Epithelial cell of esophagus (primary cell): ENCODE measurements around the gene PTGER3.
A peak's percentile ranks its signal among the peaks of the same experiment; 100 is the strongest.

Experiments
- DNase-seq: peaks from one replicate; pipeline ENCODE4 v3.0.0; 2010; ENCODE audit warnings: low read depth
- H3K4me3 ChIP-seq: 2 replicates; pipeline ENCODE4 v1.5.1; 2011; ENCODE audit warnings: mild to moderate bottlenecking, low read length, control low read depth
- TF ChIP-seq, protein P1 (sequence below): IDR thresholded peaks from 2 replicates; pipeline ENCODE4 v1.5.1; 2011; ENCODE audit warnings: low read depth, mild to moderate bottlenecking, low read length, control low read depth, inconsistent platforms; ENCODE audit not compliant: insufficient read depth; ENCODE audit errors: missing control alignments

PTGER3 gene

DNA sequence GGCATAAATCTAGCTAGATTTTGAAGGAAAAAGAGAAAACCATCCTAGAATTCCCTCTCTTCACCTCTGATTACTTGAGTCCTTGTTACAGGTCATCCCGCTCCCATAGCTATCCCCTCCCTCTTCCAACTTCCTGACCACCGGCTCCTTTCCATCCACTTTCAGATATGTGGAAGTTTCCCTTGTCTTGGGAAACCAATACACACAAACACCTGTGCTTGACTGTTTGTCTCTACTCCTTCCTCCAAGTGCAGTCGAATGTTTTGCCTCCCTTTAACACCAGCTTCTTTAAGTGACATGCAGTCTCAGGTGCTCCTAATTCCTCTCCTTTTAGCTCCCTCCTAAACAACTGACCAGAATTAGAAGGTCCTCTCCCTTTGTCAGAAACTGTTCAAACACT is 70.0 kb downstream of the PTGER3 start:
- TF ChIP-seq, protein P1, sequence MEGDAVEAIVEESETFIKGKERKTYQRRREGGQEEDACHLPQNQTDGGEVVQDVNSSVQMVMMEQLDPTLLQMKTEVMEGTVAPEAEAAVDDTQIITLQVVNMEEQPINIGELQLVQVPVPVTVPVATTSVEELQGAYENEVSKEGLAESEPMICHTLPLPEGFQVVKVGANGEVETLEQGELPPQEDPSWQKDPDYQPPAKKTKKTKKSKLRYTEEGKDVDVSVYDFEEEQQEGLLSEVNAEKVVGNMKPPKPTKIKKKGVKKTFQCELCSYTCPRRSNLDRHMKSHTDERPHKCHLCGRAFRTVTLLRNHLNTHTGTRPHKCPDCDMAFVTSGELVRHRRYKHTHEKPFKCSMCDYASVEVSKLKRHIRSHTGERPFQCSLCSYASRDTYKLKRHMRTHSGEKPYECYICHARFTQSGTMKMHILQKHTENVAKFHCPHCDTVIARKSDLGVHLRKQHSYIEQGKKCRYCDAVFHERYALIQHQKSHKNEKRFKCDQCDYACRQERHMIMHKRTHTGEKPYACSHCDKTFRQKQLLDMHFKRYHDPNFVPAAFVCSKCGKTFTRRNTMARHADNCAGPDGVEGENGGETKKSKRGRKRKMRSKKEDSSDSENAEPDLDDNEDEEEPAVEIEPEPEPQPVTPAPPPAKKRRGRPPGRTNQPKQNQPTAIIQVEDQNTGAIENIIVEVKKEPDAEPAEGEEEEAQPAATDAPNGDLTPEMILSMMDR, result no peak
- DNase-seq, result no peak
- no peak overlapping the region for H3K4me3 ChIP-seq

DNA sequence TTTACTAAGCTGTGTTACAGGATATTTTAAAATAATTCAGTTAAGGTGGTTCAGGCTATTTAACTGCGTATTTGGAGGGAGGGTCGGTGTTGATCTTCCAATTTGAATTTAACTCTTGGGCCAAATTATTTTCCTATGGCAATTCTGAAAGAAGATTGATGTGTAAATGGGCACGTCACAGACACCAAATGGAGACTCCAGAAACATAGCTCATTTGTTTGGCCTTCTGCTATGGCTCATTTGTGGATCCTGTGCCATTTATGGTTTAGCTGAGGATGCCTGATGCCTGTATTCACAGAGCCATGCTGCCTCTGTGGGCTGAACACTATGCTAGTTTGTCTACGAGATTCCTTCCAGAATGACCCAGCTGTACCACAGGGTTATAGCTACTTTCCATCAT is 70.6 kb downstream of the PTGER3 start:
- DNase-seq, result no peak
- H3K4me3 ChIP-seq, result no peak overlapping the region
- TF ChIP-seq, protein P1, result no peak

DNA sequence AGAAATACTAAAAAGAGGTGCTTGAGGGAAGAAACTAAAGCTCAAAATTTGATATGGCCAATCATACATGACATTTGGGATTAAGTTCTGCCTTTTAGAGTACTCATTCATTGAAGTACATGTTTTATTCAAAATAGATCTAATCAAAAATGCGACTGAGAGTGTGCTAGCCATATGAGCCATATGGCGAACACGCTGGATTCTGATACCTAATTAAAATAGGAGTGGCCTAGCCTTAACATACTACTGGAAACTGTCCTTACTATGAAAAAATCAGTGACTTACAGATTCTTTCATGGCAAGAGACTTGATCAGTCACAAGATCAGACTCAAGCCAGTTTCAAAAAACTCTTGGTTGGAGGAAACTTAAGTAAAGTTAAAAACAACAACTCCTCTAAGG is 73.9 kb downstream of the PTGER3 start:
- no peak overlapping the region for H3K4me3 ChIP-seq
- TF ChIP-seq, protein P1, result no peak
- DNase-seq, result no peak

DNA sequence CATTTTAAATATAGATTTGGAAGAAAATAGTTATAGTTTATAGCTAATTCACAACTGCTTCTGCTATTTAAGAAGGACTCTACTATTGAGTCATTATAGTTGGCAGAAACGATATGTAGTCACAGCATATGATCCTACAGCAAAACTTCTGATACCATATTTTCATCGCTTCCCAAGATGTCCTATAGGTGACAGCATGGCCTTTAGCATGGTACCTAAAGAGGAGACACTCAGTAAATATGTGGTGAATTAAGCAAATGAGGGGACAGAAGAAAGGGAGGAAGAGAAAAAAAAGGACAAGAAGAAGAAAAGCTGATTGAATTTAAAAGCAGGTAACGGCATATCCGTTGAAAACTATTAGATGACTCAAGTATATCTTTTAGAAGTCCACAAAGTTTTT is 77.2 kb downstream of the PTGER3 start:
- TF ChIP-seq, protein P1, result no peak

DNA sequence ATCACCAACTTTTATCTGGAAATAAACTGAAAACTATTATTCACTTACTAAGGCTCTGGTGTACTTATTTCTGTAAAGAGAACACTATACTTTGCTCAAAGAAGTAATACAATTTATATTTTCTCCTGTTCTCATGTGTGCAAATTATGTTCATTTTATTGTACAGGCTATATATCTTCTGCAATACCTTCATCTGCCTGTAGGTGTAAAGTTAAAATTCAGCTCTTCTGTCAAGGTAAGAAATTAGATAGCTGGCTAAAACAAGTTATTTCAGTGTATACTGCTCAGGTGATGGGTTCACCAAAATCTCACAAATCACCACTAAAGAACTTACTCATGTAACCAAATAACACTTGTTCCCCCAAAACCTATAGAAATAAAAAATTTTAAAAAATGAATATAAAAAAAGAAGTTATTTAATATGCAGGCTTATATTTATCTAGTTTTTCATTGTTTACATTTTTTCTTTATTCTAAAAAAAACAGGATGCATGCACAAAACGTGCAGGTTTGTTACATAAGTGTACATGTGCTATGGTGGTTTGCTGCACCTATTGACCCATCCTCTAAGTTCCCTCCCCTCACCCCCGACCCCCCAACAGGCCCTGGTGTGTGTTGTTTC is 81.5 kb downstream of the PTGER3 start:
- no peak overlapping the region for H3K4me3 ChIP-seq
- DNase-seq, result peak; percentile 36
- TF ChIP-seq, protein P1, result peak; percentile 4

More for the DNA sequence above, 77.2 kb downstream of the PTGER3 start:
- H3K4me3 ChIP-seq, result no peak overlapping the region
- DNase-seq, result no peak

DNA sequence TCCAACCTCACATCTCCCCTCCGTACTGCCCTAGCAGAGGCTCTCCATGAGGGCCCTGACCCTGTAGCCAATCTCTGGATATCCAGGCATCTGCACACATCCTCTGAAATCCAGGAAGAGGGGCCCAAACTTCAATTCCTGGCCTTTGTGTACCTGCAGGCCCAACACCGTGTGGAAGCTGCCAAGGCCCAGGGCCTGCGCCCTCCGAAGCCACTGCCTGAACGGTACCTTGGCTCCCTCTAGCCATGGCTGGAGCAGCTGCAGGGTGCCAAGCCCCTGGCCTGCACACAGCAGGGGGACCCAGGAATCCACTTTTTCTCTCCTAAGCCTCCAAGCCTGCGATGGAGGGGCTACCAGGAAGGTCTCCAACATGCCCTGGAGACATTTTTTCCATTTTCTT is 84.2 kb downstream of the PTGER3 start:
- TF ChIP-seq, protein P1, result no peak
- H3K4me3 ChIP-seq, result no peak overlapping the region
- DNase-seq, result no peak

DNA sequence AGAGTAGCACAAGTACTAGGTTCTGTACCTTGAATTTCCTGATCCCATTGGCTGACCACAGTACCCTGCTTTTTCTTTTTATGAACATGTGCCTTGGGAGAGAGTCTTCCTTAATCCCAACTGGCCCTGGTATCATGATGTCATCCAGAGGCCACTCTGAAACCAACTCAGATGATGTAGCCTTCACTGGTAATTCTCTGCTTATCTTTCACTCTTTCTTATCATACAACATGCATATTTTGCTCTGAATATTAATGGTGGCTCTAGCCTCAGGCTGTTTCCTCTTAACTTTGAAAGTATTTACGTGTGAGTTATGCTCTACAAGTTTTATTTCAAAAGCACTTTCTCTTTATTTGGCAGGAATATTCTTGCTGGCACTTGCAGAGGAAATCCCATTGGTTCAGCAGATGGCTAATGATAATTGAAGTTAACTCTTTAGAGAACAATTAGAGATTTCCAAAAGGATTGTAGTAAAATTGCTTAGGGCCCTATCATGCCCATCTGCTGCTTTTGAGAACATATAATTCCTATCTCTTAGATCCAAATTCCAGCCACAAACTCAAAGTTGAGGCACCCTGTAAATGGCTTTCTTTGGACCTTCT is 86.1 kb downstream of the PTGER3 start:
- no peak overlapping the region for H3K4me3 ChIP-seq
- TF ChIP-seq, protein P1, result no peak
- DNase-seq, result no peak
